GM12878 (cell line): ENCODE measurements around the gene COG4. TPM values are rescaled to one million over a fixed set of nuclear protein-coding genes. Genes with fewer than 3 reads are reported as not detected.

Experiments
- ATAC-seq: fragments of 200-7000 bp; cut with Tn5 transposase; 3 replicates; pipeline ENCODE4 v1.9.1; 2020; ENCODE audit warnings: mild to moderate bottlenecking, moderate library complexity
- BruUV-seq: library from RNA; stranded (reverse); fragments of 400-500 nt; replicated peaks from 2 replicates; lab custom pipeline; 2021; lab: Mats Ljungman, UMichigan
- CTCF ChIA-PET: fragments of 300-600 bp; sonication (Branson Sonifier 250); formaldehyde crosslinking; extraction: SDS; loops from one replicate; lab custom pipeline; 2021; ENCODE audit warnings: inconsistent platforms; lab: Yijun Ruan, JAX
- POLR2A ChIA-PET: fragments of 350-600 bp; formaldehyde crosslinking; extraction: SDS; loops from one replicate; lab custom pipeline; 2021; ENCODE audit warnings: inconsistent platforms; lab: Charles Lee
- RAD21 ChIA-PET: fragments of 300-600 bp; sonication (Branson Sonifier 250); formaldehyde crosslinking; loops from one replicate; lab custom pipeline; 2023; ENCODE audit warnings: antibody characterized with exemption; ENCODE audit not compliant: unreplicated experiment; lab: Charles Lee
- SMC1A ChIA-PET: fragments of 300-600 bp; sonication (Branson Sonifier 250); formaldehyde crosslinking; loops from one replicate; lab custom pipeline; 2023; ENCODE audit not compliant: unreplicated experiment, uncharacterized antibody; lab: Charles Lee
- DNase-seq: peaks from one replicate; pipeline ENCODE4 v3.0.0-alpha.2; 2011; ENCODE audit warnings: low read depth, low spot score
- FAIRE-seq: peaks from 3 replicates; lab custom pipeline; 2011; peaks lifted over from hg19 to GRCh38; lab: Jason Lieb, UNC
- H2AFZ ChIP-seq: 2 replicates; pipeline ENCODE4 v1.6.0; 2011; ENCODE audit warnings: low read depth, low read length, control low read depth; ENCODE audit not compliant: control insufficient read depth
- H3K27ac ChIP-seq: 2 replicates; pipeline ENCODE4 v1.5.1; 2011; ENCODE audit warnings: control low read depth; ENCODE audit not compliant: control insufficient read depth, insufficient read depth
- H3K27me3 ChIP-seq, 2 experiments: replicated peaks in 1 of 2; 2 replicates each; pipeline versions ENCODE4 v1.6.0 to v1.6.1; 2011; ENCODE audit warnings: low read length in 1 of 2; ENCODE audit not compliant: control insufficient read depth in 2 of 2, insufficient read depth in 2 of 2
- H3K36me3 ChIP-seq, 2 experiments: 2 replicates each; pipeline ENCODE4 v1.5.1; 2011; ENCODE audit warnings: low read length in 1 of 2; ENCODE audit not compliant: control insufficient read depth in 2 of 2, insufficient read depth in 2 of 2
- H3K4me1 ChIP-seq: 2 replicates; pipeline ENCODE4 v1.6.1; 2011; ENCODE audit warnings: mild to moderate bottlenecking, low read length, moderate library complexity, mixed read lengths; ENCODE audit not compliant: control insufficient read depth, insufficient read depth
- H3K4me2 ChIP-seq: 2 replicates; pipeline ENCODE4 v1.6.0; 2011; ENCODE audit warnings: control low read depth; ENCODE audit not compliant: control insufficient read depth, insufficient read depth
- H3K4me3 ChIP-seq: fragments of 200-600 bp; sonication (generic); 2 replicates; pipeline ENCODE4 v1.5.1; 2016
- H3K79me2 ChIP-seq: 2 replicates; pipeline ENCODE4 v1.6.0; 2011; ENCODE audit warnings: low read length; ENCODE audit not compliant: control insufficient read depth, insufficient read depth
- H3K9ac ChIP-seq: 2 replicates; pipeline ENCODE4 v1.8.0; 2011; ENCODE audit warnings: low read length, control low read depth, mixed read lengths; ENCODE audit not compliant: control insufficient read depth, insufficient read depth
- H3K9me3 ChIP-seq: replicated peaks from 3 replicates; pipeline ENCODE4 v1.5.1; 2011; ENCODE audit warnings: mild to moderate bottlenecking, low read length; ENCODE audit not compliant: control insufficient read depth, insufficient read depth
- H4K20me1 ChIP-seq: 2 replicates; pipeline ENCODE4 v1.6.0; 2011; ENCODE audit not compliant: control insufficient read depth, insufficient read depth
- CBX5 ChIP-seq: sonication (generic); IDR thresholded peaks from 2 replicates; pipeline ENCODE4 v1.6.1; 2016; ENCODE audit warnings: low read depth, moderate library complexity, mild to moderate bottlenecking, inconsistent platforms
- EP300 ChIP-seq, 2 experiments: fragments of 150-350 bp in 1 of 2; IDR thresholded peaks; 2 replicates each; pipeline ENCODE4 v1.6.1; 2011 to 2012; ENCODE audit warnings: low read depth in 2 of 2, low read length in 2 of 2, borderline replicate concordance in 1 of 2, improper control_type of control experiment in 1 of 2, inconsistent platforms in 1 of 2; ENCODE audit not compliant: control insufficient read depth in 1 of 2
- JUND ChIP-seq: IDR thresholded peaks from 2 replicates; pipeline ENCODE4 v1.6.1; 2012; ENCODE audit warnings: low read depth, mild to moderate bottlenecking, low read length, improper control_type of control experiment, moderate library complexity
- MLLT1 ChIP-seq: fragments of 450-650 bp; IDR thresholded peaks from 2 replicates; pipeline ENCODE4 v1.6.1; 2016; ENCODE audit warnings: mild to moderate bottlenecking
- MXI1 ChIP-seq: fragments of 150-350 bp; IDR thresholded peaks from 2 replicates; pipeline ENCODE4 v1.6.1; 2011; ENCODE audit warnings: low read depth, mild to moderate bottlenecking, inconsistent platforms, low read length, improper control_type of control experiment
- NFYA ChIP-seq: IDR thresholded peaks from 2 replicates; pipeline ENCODE4 v1.6.1; 2011; ENCODE audit warnings: low read depth, mild to moderate bottlenecking, low read length, improper control_type of control experiment, borderline replicate concordance
- NFYB ChIP-seq: IDR thresholded peaks from 2 replicates; pipeline ENCODE4 v1.6.1; 2011; ENCODE audit warnings: low read depth, mild to moderate bottlenecking, low read length, improper control_type of control experiment, moderate library complexity; ENCODE audit not compliant: insufficient read depth
- PAX8 ChIP-seq: fragments of 450-650 bp; IDR thresholded peaks from 2 replicates; pipeline ENCODE4 v1.6.1; 2017; ENCODE audit warnings: mild to moderate bottlenecking, moderate library complexity
- RCOR1 ChIP-seq: conservative IDR thresholded peaks from 2 replicates; pipeline ENCODE4 v1.6.1; 2012; ENCODE audit warnings: low read depth, low read length, improper control_type of control experiment
- RELA ChIP-seq: fragments of 450-650 bp; IDR thresholded peaks from 2 replicates; pipeline ENCODE4 v1.8.0; 2014; ENCODE audit warnings: borderline replicate concordance; ENCODE audit not compliant: partially characterized antibody
- RFX5 ChIP-seq: IDR thresholded peaks from 2 replicates; pipeline ENCODE4 v1.6.1; 2011; ENCODE audit warnings: low read depth, low read length, improper control_type of control experiment
- WRNIP1 ChIP-seq: IDR thresholded peaks from 2 replicates; pipeline ENCODE4 v1.6.1; 2011; ENCODE audit warnings: low read depth, low read length, improper control_type of control experiment, borderline replicate concordance
- YBX1 ChIP-seq: fragments of 450-650 bp; IDR thresholded peaks from 2 replicates; pipeline ENCODE4 v1.6.1; 2016; ENCODE audit warnings: antibody characterized with exemption
- ZBTB33 ChIP-seq: fragments of 450-650 bp; IDR thresholded peaks from 2 replicates; pipeline ENCODE4 v1.6.1; 2017; ENCODE audit warnings: mild to moderate bottlenecking
- ZNF217 ChIP-seq: fragments of 450-650 bp; IDR thresholded peaks from 2 replicates; pipeline ENCODE4 v1.6.1; 2017; ENCODE audit warnings: antibody characterized with exemption, mild to moderate bottlenecking
- WGBS: methylation state at CpG from one replicate; pipeline ENCODE4 v1.1.6; 2016; ENCODE audit warnings: low lambda C conversion rate; ENCODE audit not compliant: insufficient replicate concordance, insufficient coverage; ENCODE audit errors: missing lambda C conversion rate; 5-methylcytosine and 5-hydroxymethylcytosine counted together
- in situ Hi-C: fragments of 300-500 bp; cut with MboI; formaldehyde crosslinking; loops from 9 replicates; pipeline ENCODE4 v1.14.3; 2018; ENCODE audit warnings: mixed read lengths
- intact Hi-C: fragments of 100-400 bp; cut with micrococcal nuclease; formaldehyde crosslinking; loops from one replicate; pipeline ENCODE4 v1.14.2; 2022; ENCODE audit not compliant: unreplicated experiment
- polyA plus RNA-seq, 11 experiments: library from polyadenylated mRNA; depleted of rRNA in 4 of 11; unstranded in 6 of 11; stranded (reverse) in 5 of 11; fragments of >200 nt; fragmentation: Nextera tagmentation in 4 of 11; fragmentation: Illumina TruSeq in 1 of 11; extraction: Ambion mirVana in 4 of 11; extraction: Trizol in 1 of 11; gene quantifications; 1 replicate in 1 of 11; 2 replicates in 10 of 11; pipeline versions ENCODE4 v1.2.1 to v1.2.3, GENCODE V29; 2011 to 2016; ENCODE audit warnings: inconsistent platforms in 2 of 11, missing spikeins in 2 of 11, low read depth in 1 of 11
- total RNA-seq, 4 experiments: library from RNA; depleted of rRNA in 3 of 4; stranded (reverse); fragments of >200 nt in 3 of 4; fragmentation: Illumina TruSeq in 1 of 4; extraction: Trizol in 1 of 4; gene quantifications; 2 replicates each; pipeline versions ENCODE4 v1.2.1 to v1.2.3, GENCODE V29; 2013 to 2021
- TF ChIP-seq, protein P1 (sequence below): fragments of 450-650 bp; conservative IDR thresholded peaks from 2 replicates; pipeline ENCODE4 v1.6.1; 2017; ENCODE audit warnings: mild to moderate bottlenecking, moderate library complexity
- TF ChIP-seq, protein P2 (sequence below): IDR thresholded peaks from 2 replicates; pipeline ENCODE4 v1.6.1; 2011; ENCODE audit warnings: mild to moderate bottlenecking, low read depth, low read length, moderate library complexity; ENCODE audit not compliant: insufficient replicate concordance

COG4 gene
- total and polyA plus RNA-seq, 10 of the 15 experiments (the other 5 are each of a cell fraction or from before 2014, with no cell fraction given), result 7.0 to 57.7 (median 33.0) TPM

DNA sequence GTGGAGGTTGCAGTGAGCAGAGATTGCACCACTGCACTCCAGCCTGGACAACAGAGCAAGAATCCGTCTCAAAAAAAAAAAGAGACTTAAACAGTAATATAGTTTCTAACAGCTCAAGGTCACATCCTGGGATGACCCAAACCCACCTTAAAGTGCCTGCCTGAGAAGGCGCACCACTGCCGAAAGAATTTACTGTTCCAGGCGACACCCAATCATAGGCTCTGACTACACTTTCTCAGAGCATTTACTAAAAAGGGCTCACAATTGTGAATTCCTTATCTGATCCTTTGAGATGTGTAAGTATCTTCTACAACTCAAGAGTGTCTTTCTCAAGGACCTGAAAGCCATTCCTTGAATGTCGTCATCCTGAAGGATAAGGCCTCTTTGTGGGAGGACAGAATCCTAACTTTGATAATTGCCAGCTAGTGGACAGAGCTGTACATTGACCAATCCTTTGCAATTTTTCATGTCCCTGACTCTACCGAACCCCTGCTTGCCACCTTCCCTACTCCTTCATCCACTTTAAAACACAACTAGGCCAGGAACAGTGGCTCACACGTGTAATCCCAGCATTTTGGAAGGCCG lies 81.9 kb downstream of the COG4 start:
- Histone ChIP-seq H2AFZ (no peak overlapping the region), H3K36me3 (no peaks in the 10 kb centered on the region), H3K27me3 (no peaks in the 10 kb centered on the region), H3K4me2 (no peak overlapping the region), H3K4me3 (no peak overlapping the region), H3K27ac (no peak overlapping the region), H3K79me2 (peaks cover 25% of the 10 kb centered on the region), H3K9me3 (no peaks in the 10 kb centered on the region), H4K20me1 (no peaks in the 10 kb centered on the region), H3K4me1 (peaks cover 10% of the 10 kb centered on the region), H3K9ac (no peak overlapping the region)
- ChIA-PET RAD21 (interaction anchor here (0.7 to 1.5 kb wide), 2 partner anchors 32 to 60 kb away, joined by 3 read pairs; no protein-coding TSS in a partner anchor), POLR2A (interaction anchor here (1.0 to 4.3 kb wide), 3 partner anchors 12 to 81 kb away, joined by 3 to 30 read pairs (median 3); partner anchors contain the start of gene FCSK), SMC1A (interaction anchor here (1.3 kb wide), 1 partner anchor 15 kb away, joined by 6 read pairs; no protein-coding TSS in a partner anchor), CTCF (interaction anchor here (0.6 to 2.8 kb wide), 3 partner anchors 13 to 61 kb away, joined by 5 to 12 read pairs (median 6); partner anchors contain the start of gene FCSK)
- BruUV-seq, result no TSS peak
- FAIRE-seq (no peak), ATAC-seq (no peak), DNase-seq (no peak)
- 68% methylated on average over 8 of the region's 8 CpGs for WGBS
- in situ Hi-C loops, result no loop called here
- intact Hi-C loops, result no loop called here
- TF ChIP-seq NFYA (no peak), ZNF217 (no peak), YBX1 (no peak), RFX5 (no peak), PAX8 (no peak), NFYB (no peak), MLLT1 (no peak), ZBTB33 (no peak), JUND (no peak), RELA (no peak), WRNIP1 (no peak), MXI1 (no peak), RCOR1 (no peak), CBX5 (no peak), EP300 (IDR thresholded peaks at IDR 0.05; ENCODE audit: borderline replicate concordance in 1 of 2, control insufficient read depth in 1 of 2, low read depth in 2 of 2, low read length in 2 of 2) (no peak)
- TF ChIP-seq, protein P1, sequence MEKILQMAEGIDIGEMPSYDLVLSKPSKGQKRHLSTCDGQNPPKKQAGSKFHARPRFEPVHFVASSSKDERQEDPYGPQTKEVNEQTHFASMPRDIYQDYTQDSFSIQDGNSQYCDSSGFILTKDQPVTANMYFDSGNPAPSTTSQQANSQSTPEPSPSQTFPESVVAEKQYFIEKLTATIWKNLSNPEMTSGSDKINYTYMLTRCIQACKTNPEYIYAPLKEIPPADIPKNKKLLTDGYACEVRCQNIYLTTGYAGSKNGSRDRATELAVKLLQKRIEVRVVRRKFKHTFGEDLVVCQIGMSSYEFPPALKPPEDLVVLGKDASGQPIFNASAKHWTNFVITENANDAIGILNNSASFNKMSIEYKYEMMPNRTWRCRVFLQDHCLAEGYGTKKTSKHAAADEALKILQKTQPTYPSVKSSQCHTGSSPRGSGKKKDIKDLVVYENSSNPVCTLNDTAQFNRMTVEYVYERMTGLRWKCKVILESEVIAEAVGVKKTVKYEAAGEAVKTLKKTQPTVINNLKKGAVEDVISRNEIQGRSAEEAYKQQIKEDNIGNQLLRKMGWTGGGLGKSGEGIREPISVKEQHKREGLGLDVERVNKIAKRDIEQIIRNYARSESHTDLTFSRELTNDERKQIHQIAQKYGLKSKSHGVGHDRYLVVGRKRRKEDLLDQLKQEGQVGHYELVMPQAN, result no peak
- TF ChIP-seq, protein P2, sequence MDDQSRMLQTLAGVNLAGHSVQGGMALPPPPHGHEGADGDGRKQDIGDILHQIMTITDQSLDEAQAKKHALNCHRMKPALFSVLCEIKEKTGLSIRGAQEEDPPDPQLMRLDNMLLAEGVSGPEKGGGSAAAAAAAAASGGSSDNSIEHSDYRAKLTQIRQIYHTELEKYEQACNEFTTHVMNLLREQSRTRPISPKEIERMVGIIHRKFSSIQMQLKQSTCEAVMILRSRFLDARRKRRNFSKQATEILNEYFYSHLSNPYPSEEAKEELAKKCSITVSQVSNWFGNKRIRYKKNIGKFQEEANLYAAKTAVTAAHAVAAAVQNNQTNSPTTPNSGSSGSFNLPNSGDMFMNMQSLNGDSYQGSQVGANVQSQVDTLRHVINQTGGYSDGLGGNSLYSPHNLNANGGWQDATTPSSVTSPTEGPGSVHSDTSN, result no peak
